ENCODE data around the gene SLC2A10.

SLC2A10 gene

DNA sequence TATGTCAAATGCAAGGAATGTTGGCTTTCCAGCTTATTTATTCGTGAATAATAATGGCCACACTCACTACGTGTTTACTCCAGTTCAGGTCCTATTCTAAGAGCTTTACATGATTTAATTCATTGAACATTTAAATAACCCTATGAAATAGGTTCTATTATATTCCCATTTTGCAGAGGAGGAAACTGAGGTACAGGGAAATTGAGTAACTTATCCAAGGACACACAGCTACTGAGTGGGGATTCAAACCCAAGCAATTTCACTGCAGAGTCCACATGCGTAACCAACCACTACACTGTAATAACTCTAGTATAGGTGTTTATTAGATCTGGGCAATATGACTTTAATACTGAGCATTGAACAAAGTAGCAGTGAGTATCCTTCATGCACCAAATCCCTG lies 45.9 kb upstream of the SLC2A10 start:
- Histone ChIP-seq H3K4me3 (ENCODE audit: low read length, poor library complexity, severe bottlenecking) (no peak overlapping the region), H3K9me3 (ENCODE audit: insufficient read depth, low read depth, low read length) (no peaks in the 10 kb centered on the region), H3K36me3 (ENCODE audit: insufficient read depth, low read length) (no peaks in the 10 kb centered on the region), H4K20me1 (ENCODE audit: insufficient read depth, low read length, poor library complexity, severe bottlenecking) (no peaks in the 10 kb centered on the region), H3K4me2 (ENCODE audit: low read depth, low read length, poor library complexity, severe bottlenecking) (no peak overlapping the region), H3K4me1 (ENCODE audit: insufficient read depth, low read length, poor library complexity, severe bottlenecking) (no peaks in the 10 kb centered on the region), H3F3A (ENCODE audit: low read depth) (no peaks in the 10 kb centered on the region), H2AFZ (ENCODE audit: low read length) (no peak overlapping the region), H3K9ac (ENCODE audit: low read depth, low read length, poor library complexity, severe bottlenecking) (no peak overlapping the region), H3K9me2 (replicated peaks; ENCODE audit: low read depth, low read length) (no peaks in the 10 kb centered on the region), H3K79me2 (ENCODE audit: insufficient read depth, low read length) (no peaks in the 10 kb centered on the region), H3K27me3 (ENCODE audit: insufficient read depth, low read length, poor library complexity, severe bottlenecking) (no peaks in the 10 kb centered on the region)
- TF ChIP-seq, protein P1, sequence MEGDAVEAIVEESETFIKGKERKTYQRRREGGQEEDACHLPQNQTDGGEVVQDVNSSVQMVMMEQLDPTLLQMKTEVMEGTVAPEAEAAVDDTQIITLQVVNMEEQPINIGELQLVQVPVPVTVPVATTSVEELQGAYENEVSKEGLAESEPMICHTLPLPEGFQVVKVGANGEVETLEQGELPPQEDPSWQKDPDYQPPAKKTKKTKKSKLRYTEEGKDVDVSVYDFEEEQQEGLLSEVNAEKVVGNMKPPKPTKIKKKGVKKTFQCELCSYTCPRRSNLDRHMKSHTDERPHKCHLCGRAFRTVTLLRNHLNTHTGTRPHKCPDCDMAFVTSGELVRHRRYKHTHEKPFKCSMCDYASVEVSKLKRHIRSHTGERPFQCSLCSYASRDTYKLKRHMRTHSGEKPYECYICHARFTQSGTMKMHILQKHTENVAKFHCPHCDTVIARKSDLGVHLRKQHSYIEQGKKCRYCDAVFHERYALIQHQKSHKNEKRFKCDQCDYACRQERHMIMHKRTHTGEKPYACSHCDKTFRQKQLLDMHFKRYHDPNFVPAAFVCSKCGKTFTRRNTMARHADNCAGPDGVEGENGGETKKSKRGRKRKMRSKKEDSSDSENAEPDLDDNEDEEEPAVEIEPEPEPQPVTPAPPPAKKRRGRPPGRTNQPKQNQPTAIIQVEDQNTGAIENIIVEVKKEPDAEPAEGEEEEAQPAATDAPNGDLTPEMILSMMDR (conservative IDR thresholded peaks at IDR 0.05; ENCODE audit: low read length), result no peak
- TF ChIP-seq EZH2phosphoT487 (IDR thresholded peaks at IDR 0.05; ENCODE audit: borderline replicate concordance), result no peak

DNA sequence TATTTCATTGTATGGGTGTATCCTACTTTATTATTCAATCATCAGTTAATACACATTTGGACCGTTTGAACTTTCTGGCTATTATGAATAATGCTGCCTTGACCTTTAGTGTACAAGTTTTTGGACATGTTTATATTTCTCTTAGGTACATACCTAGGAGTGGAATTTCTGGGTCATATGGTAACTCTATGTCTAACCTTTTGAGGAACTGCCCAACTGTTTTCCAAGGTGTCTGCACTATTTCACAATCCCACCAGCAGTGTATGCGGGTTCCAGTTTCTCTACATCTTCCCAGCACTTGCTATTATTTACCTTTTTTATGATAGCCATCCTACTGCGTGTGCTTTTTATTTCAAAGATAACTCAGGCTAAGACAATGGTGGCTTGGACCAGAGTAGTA lies 43.8 kb upstream of the SLC2A10 start:
- H3K27me3 ChIP-seq (ENCODE audit: insufficient read depth, low read length, poor library complexity, severe bottlenecking), result no peaks in the 10 kb centered on the region
- H3K9ac ChIP-seq (ENCODE audit: low read depth, low read length, poor library complexity, severe bottlenecking), result no peak overlapping the region
- no peaks in the 10 kb centered on the region for H4K20me1 ChIP-seq (ENCODE audit: insufficient read depth, low read length, poor library complexity, severe bottlenecking)
- no peaks in the 10 kb centered on the region for H3K79me2 ChIP-seq (ENCODE audit: insufficient read depth, low read length)
- no peaks in the 10 kb centered on the region for H3K9me2 ChIP-seq (replicated peaks; ENCODE audit: low read depth, low read length)
- no peaks in the 10 kb centered on the region for H3K9me3 ChIP-seq (ENCODE audit: insufficient read depth, low read depth, low read length)
- no peaks in the 10 kb centered on the region for H3K4me1 ChIP-seq (ENCODE audit: insufficient read depth, low read length, poor library complexity, severe bottlenecking)
- H3F3A ChIP-seq (ENCODE audit: low read depth), result no peaks in the 10 kb centered on the region
- no peaks in the 10 kb centered on the region for H3K36me3 ChIP-seq (ENCODE audit: insufficient read depth, low read length)
- TF ChIP-seq, protein P1 (conservative IDR thresholded peaks at IDR 0.05; ENCODE audit: low read length), result no peak
- TF ChIP-seq EZH2phosphoT487 (IDR thresholded peaks at IDR 0.05; ENCODE audit: borderline replicate concordance), result no peak
- no peak overlapping the region for H3K4me3 ChIP-seq (ENCODE audit: low read length, poor library complexity, severe bottlenecking)
- no peak overlapping the region for H2AFZ ChIP-seq (ENCODE audit: low read length)
- no peak overlapping the region for H3K4me2 ChIP-seq (ENCODE audit: low read depth, low read length, poor library complexity, severe bottlenecking)

DNA sequence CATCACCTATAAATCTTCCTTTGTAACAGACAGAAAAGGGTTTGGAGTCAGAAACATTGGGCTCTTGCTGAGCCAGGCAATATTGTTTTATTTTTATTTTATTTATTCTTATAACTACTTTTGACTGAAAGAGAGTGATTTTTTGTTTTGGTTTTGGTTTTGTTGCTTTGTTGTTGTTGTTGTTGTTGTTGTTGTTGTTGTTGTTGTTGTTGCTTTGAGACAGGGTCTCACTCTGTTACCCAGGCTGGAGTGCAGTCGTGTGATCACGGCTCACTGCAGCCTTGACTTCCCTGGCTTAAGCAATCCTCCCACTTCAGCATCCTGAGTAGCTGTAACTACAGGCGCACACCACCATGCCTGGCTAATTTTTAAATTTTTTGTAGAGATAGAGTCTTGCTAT lies 43.1 kb upstream of the SLC2A10 start:
- Histone ChIP-seq H3K4me3 (ENCODE audit: low read length, poor library complexity, severe bottlenecking) (no peak overlapping the region), H2AFZ (ENCODE audit: low read length) (no peak overlapping the region), H3K9me2 (replicated peaks; ENCODE audit: low read depth, low read length) (no peaks in the 10 kb centered on the region), H3K79me2 (ENCODE audit: insufficient read depth, low read length) (no peaks in the 10 kb centered on the region), H3K27me3 (ENCODE audit: insufficient read depth, low read length, poor library complexity, severe bottlenecking) (no peaks in the 10 kb centered on the region), H3K9ac (ENCODE audit: low read depth, low read length, poor library complexity, severe bottlenecking) (no peak overlapping the region), H3K4me2 (ENCODE audit: low read depth, low read length, poor library complexity, severe bottlenecking) (no peak overlapping the region), H3K4me1 (ENCODE audit: insufficient read depth, low read length, poor library complexity, severe bottlenecking) (no peaks in the 10 kb centered on the region), H4K20me1 (ENCODE audit: insufficient read depth, low read length, poor library complexity, severe bottlenecking) (no peaks in the 10 kb centered on the region), H3K9me3 (ENCODE audit: insufficient read depth, low read depth, low read length) (no peaks in the 10 kb centered on the region), H3K36me3 (ENCODE audit: insufficient read depth, low read length) (no peaks in the 10 kb centered on the region), H3F3A (ENCODE audit: low read depth) (no peaks in the 10 kb centered on the region)
- no peak for TF ChIP-seq EZH2phosphoT487 (IDR thresholded peaks at IDR 0.05; ENCODE audit: borderline replicate concordance)
- TF ChIP-seq, protein P1 (conservative IDR thresholded peaks at IDR 0.05; ENCODE audit: low read length), result no peak

Data from Loucy (cell line).